GM12872 (cell line): ENCODE results near the gene ADORA2A.

ENCODE experiments used
- CTCF ChIP-seq: IDR thresholded peaks from 3 replicates; pipeline ENCODE4 v1.5.1; 2011; ENCODE audit warnings: low read depth, mild to moderate bottlenecking, low read length, moderate library complexity; ENCODE audit not compliant: insufficient read depth

ADORA2A gene

GRCh38 chr22:24404561-24405275 is 22.7 kb upstream of the ADORA2A start:
- no peak for TF ChIP-seq CTCF

- TF ChIP-seq CTCF, result no peak
These were observed 21.6 kb upstream of the ADORA2A start for GRCh38 chr22:24405631-24406321.

DNA sequence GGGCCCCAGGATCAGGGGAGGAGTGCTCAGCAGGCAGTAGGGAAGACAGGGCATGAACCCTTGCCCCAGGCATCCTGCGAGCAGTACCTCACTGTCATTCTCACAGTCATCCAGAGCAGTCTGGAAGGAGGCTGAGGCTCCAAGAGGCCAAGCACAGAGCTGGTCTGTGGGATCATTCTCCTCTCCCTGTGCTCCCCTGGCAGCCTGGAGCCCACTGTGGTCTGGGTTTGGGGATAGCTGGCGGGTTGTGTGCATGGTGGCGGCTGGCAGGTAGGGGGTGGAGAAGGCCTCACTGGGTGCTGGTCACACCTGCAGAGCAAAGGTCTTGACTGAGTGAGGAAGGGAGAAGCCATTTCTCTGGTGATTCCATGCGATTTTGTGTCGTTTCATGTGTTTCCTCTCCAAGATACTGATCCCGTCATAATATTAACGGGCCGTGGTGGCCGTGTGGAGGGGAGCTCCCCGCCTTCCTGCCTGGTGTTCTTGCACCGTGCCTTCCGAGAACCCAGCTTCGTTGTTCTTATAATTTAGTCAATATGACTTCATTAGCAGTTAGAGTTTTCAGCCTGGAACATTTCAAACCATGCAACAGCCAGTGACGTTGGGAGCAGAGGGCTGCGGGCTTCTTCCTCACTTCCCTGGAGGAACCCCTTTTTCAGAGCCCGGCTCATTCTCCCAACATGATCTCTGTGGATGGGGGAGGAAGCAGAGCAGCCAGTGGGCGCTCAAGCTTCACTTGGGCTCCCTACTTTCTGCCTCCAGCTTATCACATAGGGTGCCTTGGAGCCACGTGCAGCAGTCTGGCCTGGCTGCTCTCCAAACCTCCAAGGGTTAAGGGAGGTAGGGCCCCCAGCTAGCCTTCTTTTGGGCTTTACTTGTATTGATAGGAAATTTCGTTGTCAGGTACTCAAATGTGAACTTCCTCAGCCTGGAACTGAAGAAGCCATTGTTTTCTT is 20.8 kb upstream of the ADORA2A start:
- TF ChIP-seq CTCF, result no peak

GRCh38 chr22:24407278-24407665 is 20.1 kb upstream of the ADORA2A start:
- no peak for TF ChIP-seq CTCF

- TF ChIP-seq CTCF, result no peak
These were observed 19.5 kb upstream of the ADORA2A start for GRCh38 chr22:24407884-24408283.

DNA sequence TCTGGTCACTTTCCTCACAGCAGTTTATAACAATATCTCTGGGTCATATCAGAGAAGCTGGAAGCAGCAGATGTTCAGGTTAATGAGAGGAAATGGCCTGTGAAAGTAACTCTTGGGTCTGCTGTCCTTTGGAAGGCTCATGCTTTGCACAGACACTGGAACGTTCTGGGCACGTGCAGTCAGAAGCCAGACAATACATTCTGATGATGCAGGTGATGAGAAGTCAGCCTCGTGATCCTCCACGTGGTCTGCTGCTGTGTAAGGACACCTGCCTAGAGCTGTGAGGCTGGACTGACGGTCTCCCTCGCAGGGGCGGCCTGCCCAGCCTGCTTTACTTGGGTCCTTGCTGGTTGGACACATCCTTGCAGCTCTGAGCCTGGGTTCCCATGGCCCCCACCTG is 18.8 kb upstream of the ADORA2A start:
- no peak for TF ChIP-seq CTCF

DNA sequence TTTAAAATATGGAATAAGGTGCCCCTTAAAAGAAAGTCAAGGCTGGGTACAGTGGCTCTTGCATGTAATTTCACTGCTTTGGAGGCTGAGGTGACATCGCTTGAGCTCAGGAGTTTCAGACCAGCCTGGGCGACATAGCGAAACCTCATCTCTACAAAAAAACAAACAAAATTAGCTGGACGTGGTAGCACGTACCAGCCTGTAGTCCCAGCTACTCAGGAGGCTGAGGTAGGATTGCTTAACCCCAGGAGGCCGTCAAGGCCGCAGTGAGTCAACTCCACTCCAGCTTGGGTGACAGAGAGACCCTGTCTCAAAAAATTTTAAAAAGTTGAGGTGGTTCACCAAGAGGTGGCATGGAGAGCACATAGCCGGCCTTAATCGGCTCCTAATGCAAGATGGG is 17.7 kb upstream of the ADORA2A start:
- TF ChIP-seq CTCF, result no peak
